SHP77 (cell line): Measurements from ENCODE around the gene SPRING1.

Experiments
- DNase-seq, 2 experiments: peaks; one replicate each; lab custom pipeline; 2025; lab: John Stamatoyannopoulos, UW

Gene SPRING1

GRCh38 chr12:116739381-116739887 is 1.6 kb upstream of the SPRING1 start:
- DNase-seq: no peak

- DNase-seq: no peak
These were observed 701 bp downstream of the SPRING1 start for GRCh38 chr12:116736962-116737773.

- DNase-seq: no peak
These were observed 1.8 kb downstream of the SPRING1 start for GRCh38 chr12:116735951-116736599.

- DNase-seq: no peak
These were observed 2.8 kb downstream of the SPRING1 start for GRCh38 chr12:116735084-116735483.

GRCh38 chr12:116734156-116734768 is 3.6 kb downstream of the SPRING1 start:
- no peak for DNase-seq

- DNase-seq: no peak
These were observed 6.1 kb downstream of the SPRING1 start for GRCh38 chr12:116731801-116732200.

GRCh38 chr12:116727891-116728290 is 10.0 kb downstream of the SPRING1 start:
- DNase-seq: no peak

GRCh38 chr12:116727261-116727660 is 10.6 kb downstream of the SPRING1 start:
- no peak for DNase-seq

- no peak for DNase-seq
These were observed 11.2 kb downstream of the SPRING1 start for GRCh38 chr12:116726694-116727093.

GRCh38 chr12:116722245-116722644 is 15.6 kb downstream of the SPRING1 start:
- no peak for DNase-seq

- DNase-seq: peak; percentile 59 to 61
These were observed 17.9 kb downstream of the SPRING1 start for GRCh38 chr12:116719731-116720528.

GRCh38 chr12:116718655-116719454 is 19.0 kb downstream of the SPRING1 start:
- DNase-seq: peak; percentile 81 to 89

GRCh38 chr12:116717466-116718437 is 20.1 kb downstream of the SPRING1 start:
- peak; percentile 31 to 58 for DNase-seq

GRCh38 chr12:116714175-116714574 is 23.7 kb downstream of the SPRING1 start:
- DNase-seq: no peak

GRCh38 chr12:116713527-116713926 is 24.3 kb downstream of the SPRING1 start:
- no peak for DNase-seq

GRCh38 chr12:116712458-116713303 is 25.2 kb downstream of the SPRING1 start:
- DNase-seq: no peak

GRCh38 chr12:116710370-116711150 is 27.3 kb downstream of the SPRING1 start:
- peak; percentile 30 to 59 for DNase-seq

- DNase-seq: no peak
These were observed 28.1 kb downstream of the SPRING1 start for GRCh38 chr12:116709768-116710167.
